Right lobe of liver (tissue), 6 donors: ENCODE measurements around the gene CLPTM1L. TPM values are rescaled to one million over a fixed set of nuclear protein-coding genes. Genes with fewer than 3 reads are reported as not detected.

Source experiments
- ATAC-seq, 4 donors: fragments of 200-7000 bp; cut with Tn5 transposase; one replicate each; pipeline ENCODE4 v1.9.1; 2020; ENCODE audit warnings: mild to moderate bottlenecking in 4 of 4, moderate library complexity in 4 of 4
- DNase-seq, 3 donors: peaks; one replicate each; pipeline ENCODE4 v3.0.0-alpha.2; 2020
- H3K27ac ChIP-seq, 3 donors: fragments of 200-600 bp; one replicate each; pipeline ENCODE4 v1.8.0; 2022
- H3K27me3 ChIP-seq, 2 donors: fragments of 200-600 bp; one replicate each; pipeline ENCODE4 v1.8.0; 2022
- H3K36me3 ChIP-seq, 4 donors: fragments of 200-600 bp; sonication (generic) in 1 of 4; one replicate each; pipeline versions ENCODE4 v1.5.1 to v1.8.0; 2017 to 2022; ENCODE audit warnings: control low read depth in 1 of 4
- H3K4me1 ChIP-seq, 4 donors: fragments of 200-600 bp; sonication (generic) in 1 of 4; one replicate each; pipeline versions ENCODE4 v1.5.1 to v1.8.0; 2017 to 2022; ENCODE audit warnings: control low read depth in 1 of 4
- H3K4me3 ChIP-seq, 3 donors: fragments of 200-600 bp; one replicate each; pipeline ENCODE4 v1.8.0; 2022
- H3K9me3 ChIP-seq, 4 donors: fragments of 200-600 bp; sonication (generic) in 1 of 4; one replicate each; pipeline versions ENCODE4 v1.5.1 to v1.8.0; 2017 to 2022; ENCODE audit warnings: control low read depth in 1 of 4
- CTCF ChIP-seq, 4 donors: fragments of 200-600 bp in 3 of 4; fragments of 450-650 bp in 1 of 4; IDR thresholded peaks; one replicate each; pipeline versions ENCODE4 v1.5.1 to v1.8.0; 2016 to 2022; ENCODE audit warnings: antibody characterized with exemption in 4 of 4, mild to moderate bottlenecking in 2 of 4
- POLR2A ChIP-seq: fragments of 450-650 bp; IDR thresholded peaks from one replicate; pipeline ENCODE4 v1.6.1; 2017; ENCODE audit warnings: antibody characterized with exemption, mild to moderate bottlenecking
- WGBS: methylation state at CpG from one replicate; pipeline ENCODE4 v1.1.6; 2018; ENCODE audit warnings: low coverage, low lambda C conversion rate; ENCODE audit not compliant: insufficient coverage; ENCODE audit errors: missing lambda C conversion rate; 5-methylcytosine and 5-hydroxymethylcytosine counted together
- intact Hi-C, 2 donors: fragments of 100-400 bp; cut with DNase I; formaldehyde crosslinking; loops; one replicate each; pipeline versions ENCODE4 v1.11.2 to v1.14.1; 2022
- total RNA-seq, 6 experiments: library from RNA; depleted of rRNA in 2 of 6; stranded (reverse); fragments of >200 nt in 2 of 6; fragmentation: NEBNext Ultra II Directional in 3 of 6; extraction: Animal tissue kit (Norgen Biotek cat#: 25700) in 3 of 6; gene quantifications; one replicate each; pipeline versions ENCODE4 v1.1.0 to v1.2.4, GENCODE V29; 2016 to 2023
- donor health status: DM: no; HTN: yes; CAD: no.
- donor health status: DM: no; HTN: no; CAD: no.
- donor health status: DM: no; HTN: no; CAD: no.
- donor health status: DM: no; HTN: yes; CAD: no.
- donor health status: DM: no; HTN: yes; CAD: no.

CLPTM1L gene
- total RNA-seq, 6 experiments from 2014 or later, result 63.8 to 155 (median 128) TPM

GRCh38 chr5:1278656-1279442 lies 66.0 kb downstream of the CLPTM1L start:
- no peak overlapping the region for H3K27ac ChIP-seq
- intact Hi-C loops, result no loop called here
- WGBS, result 95% methylated on average over 7 of the region's 42 CpGs
- DNase-seq (peak in 2 of 3 donors; percentile 10 to 34), ATAC-seq (no peak)
- H3K9me3 ChIP-seq, result no peaks in the 10 kb centered on the region
- H3K27me3 ChIP-seq, result no peaks in the 10 kb centered on the region
- H3K4me3 ChIP-seq, result no peak overlapping the region
- no peaks in the 10 kb centered on the region for H3K36me3 ChIP-seq
- TF ChIP-seq CTCF (IDR thresholded peaks at IDR 0.05) (no peak), POLR2A (no peak)
- H3K4me1 ChIP-seq, result no peaks in the 10 kb centered on the region

GRCh38 chr5:1278216-1278615 lies 66.7 kb downstream of the CLPTM1L start:
- DNase-seq (peak in 1 of 3 donors; percentile 28), ATAC-seq (no peak)
- intact Hi-C loops, result no loop called here
- 100% methylated on average over 2 of the region's 13 CpGs for WGBS
- no peaks in the 10 kb centered on the region for H3K27me3 ChIP-seq
- H3K36me3 ChIP-seq, result no peaks in the 10 kb centered on the region
- no peak for TF ChIP-seq POLR2A
- TF ChIP-seq CTCF (IDR thresholded peaks at IDR 0.05), result no peak
- no peak overlapping the region for H3K27ac ChIP-seq
- H3K9me3 ChIP-seq, result no peaks in the 10 kb centered on the region
- H3K4me1 ChIP-seq, result no peaks in the 10 kb centered on the region
- no peak overlapping the region for H3K4me3 ChIP-seq

- TF ChIP-seq POLR2A (no peak), CTCF (IDR thresholded peaks at IDR 0.05) (no peak)
- no peak for DNase-seq
- 87% methylated on average over 6 of the region's 10 CpGs for WGBS
- intact Hi-C loops, result no loop called here
- no peak for ATAC-seq
- no peaks in the 10 kb centered on the region for H3K9me3 ChIP-seq
- H3K4me1 ChIP-seq, result no peaks in the 10 kb centered on the region
- H3K27ac ChIP-seq, result no peak overlapping the region
- H3K36me3 ChIP-seq, result no peaks in the 10 kb centered on the region
- no peaks in the 10 kb centered on the region for H3K27me3 ChIP-seq
- no peak overlapping the region for H3K4me3 ChIP-seq
Measured at GRCh38 chr5:1277781-1278180, 67.1 kb downstream of the CLPTM1L start.

- Histone ChIP-seq H3K27ac (no peak overlapping the region), H3K9me3 (no peaks in the 10 kb centered on the region), H3K27me3 (no peaks in the 10 kb centered on the region), H3K4me1 (no peaks in the 10 kb centered on the region), H3K36me3 (no peaks in the 10 kb centered on the region), H3K4me3 (no peak overlapping the region)
- 42% methylated on average over 2 of the region's 21 CpGs for WGBS
- ATAC-seq (no peak), DNase-seq (no peak)
- no peak for TF ChIP-seq CTCF (IDR thresholded peaks at IDR 0.05)
- no peak for TF ChIP-seq POLR2A
- intact Hi-C loops, result no loop called here
Measured at GRCh38 chr5:1277331-1277730, 67.6 kb downstream of the CLPTM1L start.
